ENCODE results near the gene ASB5.

The ASB5 gene

DNA sequence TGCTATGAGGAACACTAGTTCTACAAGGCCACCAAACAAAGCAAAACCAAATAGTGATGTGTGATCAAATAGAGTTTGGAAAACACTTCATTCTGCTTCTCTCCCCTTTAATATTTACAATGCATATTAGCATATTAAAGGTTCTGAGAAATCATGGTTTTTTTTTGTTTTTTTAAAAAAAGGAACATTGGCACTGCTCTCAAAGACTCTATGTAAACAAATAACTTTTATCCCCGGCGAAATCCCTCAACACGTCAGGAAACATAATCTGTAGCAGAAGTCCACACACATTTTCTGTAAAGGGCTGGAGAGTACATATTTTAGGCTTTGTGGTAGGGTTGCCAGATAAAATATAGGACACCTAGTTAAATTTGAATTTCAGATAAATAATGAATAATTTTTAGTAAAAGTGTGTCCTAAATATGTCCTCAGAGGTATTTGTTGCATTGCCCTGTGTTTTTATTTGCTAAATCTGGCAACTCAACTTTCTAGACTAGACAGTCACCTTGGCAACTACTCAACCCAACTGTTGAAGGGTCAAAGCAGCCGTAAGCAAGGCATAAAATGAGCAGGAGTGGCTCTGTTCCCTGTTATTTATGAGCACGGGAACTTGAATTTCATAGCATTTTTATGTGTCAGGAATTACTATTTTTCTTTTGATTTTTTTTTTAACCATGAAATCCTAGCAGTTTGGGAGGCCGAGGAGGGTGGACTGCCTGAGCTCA is 82.2 kb downstream of the ASB5 start:
- no peak overlapping the region for H3K4me3 ChIP-seq
- H3K27ac ChIP-seq = no peak overlapping the region

DNA sequence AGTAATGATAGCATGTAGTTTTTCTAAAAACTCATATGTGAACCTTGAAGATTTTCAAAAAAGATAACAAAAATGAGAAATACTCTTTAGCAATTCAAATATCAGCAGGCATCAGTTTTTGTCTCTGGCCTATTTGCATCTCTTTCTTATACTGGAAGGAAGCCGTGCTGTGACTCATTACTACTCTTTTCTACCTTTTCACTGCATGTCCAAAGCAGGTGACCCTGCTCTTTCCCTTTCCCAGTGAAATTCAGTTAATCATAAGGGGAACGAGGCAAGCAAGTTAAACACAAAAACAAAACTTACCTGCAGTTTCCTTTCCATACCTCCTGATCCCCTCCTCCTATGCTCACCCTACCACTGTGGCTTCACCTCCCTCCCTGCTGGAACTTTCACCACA is 83.0 kb downstream of the ASB5 start:
- Histone ChIP-seq H3K27ac (no peak overlapping the region), H3K4me3 (no peak overlapping the region)

DNA sequence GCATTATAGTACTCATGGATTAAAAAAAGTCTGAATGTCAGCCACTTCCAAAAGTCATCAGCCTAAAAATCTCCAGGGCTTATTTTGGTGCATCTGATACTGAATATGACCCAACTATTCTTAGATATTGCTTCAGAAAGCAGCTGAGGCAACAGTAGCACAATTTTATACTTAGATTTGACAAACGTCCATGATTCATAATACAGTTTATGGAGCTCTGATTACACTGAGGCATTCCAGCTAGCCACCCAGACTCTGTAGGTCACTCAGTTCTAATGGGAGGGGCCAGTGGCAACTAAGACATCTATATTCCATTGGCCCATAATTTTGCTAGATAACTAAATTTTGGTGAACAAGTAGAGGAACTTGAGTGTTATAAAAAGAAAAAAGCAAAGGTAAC is 84.0 kb downstream of the ASB5 start:
- Histone ChIP-seq H3K4me3 (no peak overlapping the region), H3K27ac (no peak overlapping the region)
